Karpas-422 (cell line): Measurements from ENCODE around the gene ZNF646. TPM values are rescaled to one million over a fixed set of nuclear protein-coding genes. Genes with fewer than 3 reads are reported as not detected.

ENCODE experiments used
- DNase-seq: peaks from one replicate; pipeline ENCODE4 v3.0.0-alpha.2; 2015
- H2AFZ ChIP-seq: fragments of 200-600 bp; sonication (generic); 2 replicates; pipeline ENCODE4 v1.6.1; 2014; ENCODE audit warnings: antibody characterized with exemption, low read length, mixed read lengths
- H3K27ac ChIP-seq: fragments of 200-600 bp; sonication (generic); 2 replicates; pipeline ENCODE4 v1.5.1; 2014; ENCODE audit warnings: mild to moderate bottlenecking, low read length, moderate library complexity
- H3K27me3 ChIP-seq: fragments of 200-600 bp; sonication (generic); 2 replicates; pipeline ENCODE4 v1.6.1; 2014; ENCODE audit warnings: low read length, mixed read lengths
- H3K36me3 ChIP-seq: fragments of 200-600 bp; sonication (generic); 2 replicates; pipeline ENCODE4 v1.6.1; 2014; ENCODE audit warnings: low read length, mixed read lengths; ENCODE audit not compliant: insufficient read depth
- H3K4me1 ChIP-seq: fragments of 200-600 bp; sonication (generic); 2 replicates; pipeline ENCODE4 v1.6.1; 2014; ENCODE audit warnings: mild to moderate bottlenecking, low read length, mixed read lengths
- H3K4me2 ChIP-seq: fragments of 200-600 bp; sonication (generic); 2 replicates; pipeline ENCODE4 v1.6.1; 2014; ENCODE audit warnings: low read length, low read depth, mild to moderate bottlenecking; ENCODE audit not compliant: poor library complexity, severe bottlenecking
- H3K4me3 ChIP-seq: fragments of 200-600 bp; sonication (generic); 2 replicates; pipeline ENCODE4 v1.5.1; 2014; ENCODE audit warnings: mild to moderate bottlenecking, antibody characterized with exemption, low read length, mixed read lengths
- H3K79me2 ChIP-seq: fragments of 200-600 bp; sonication (generic); 2 replicates; pipeline ENCODE4 v1.6.1; 2014; ENCODE audit warnings: mild to moderate bottlenecking, low read length, mixed read lengths
- H3K9ac ChIP-seq: fragments of 200-600 bp; sonication (generic); 2 replicates; pipeline ENCODE4 v1.6.0; 2014; ENCODE audit warnings: low read length
- H3K9me2 ChIP-seq: fragments of 200-600 bp; sonication (generic), shearing (Covaris generic); replicated peaks from 2 replicates; pipeline ENCODE4 v1.6.0; 2014; ENCODE audit warnings: mild to moderate bottlenecking, low read length, moderate library complexity; ENCODE audit not compliant: insufficient read depth
- H3K9me3 ChIP-seq: fragments of 300-700, 200-600 bp; sonication (generic); 2 replicates; pipeline ENCODE4 v1.6.1; 2014; ENCODE audit warnings: low read length, mixed read lengths
- H4K20me1 ChIP-seq: fragments of 200-600 bp; sonication (generic); 2 replicates; pipeline ENCODE4 v1.6.1; 2014; ENCODE audit warnings: mild to moderate bottlenecking, antibody characterized with exemption, low read length, low read depth; ENCODE audit not compliant: insufficient read depth
- total RNA-seq: library from RNA; depleted of rRNA; stranded (reverse); fragments of >200 nt; shearing (Covaris generic); gene quantifications from 2 replicates; pipeline ENCODE4 v1.2.3, GENCODE V29; 2014; ENCODE audit warnings: low replicate concordance

Gene ZNF646
- total RNA-seq, 1 experiment from 2014 or later, result 22.0 TPM

- Histone ChIP-seq H3K4me3 (no peak overlapping the region), H3K4me1 (peaks cover 5% of the 10 kb centered on the region), H3K27ac (no peak overlapping the region), H4K20me1 (no peaks in the 10 kb centered on the region), H2AFZ (no peak overlapping the region), H3K27me3 (no peaks in the 10 kb centered on the region), H3K9me3 (no peaks in the 10 kb centered on the region), H3K9me2 (no peaks in the 10 kb centered on the region), H3K36me3 (no peaks in the 10 kb centered on the region), H3K9ac (no peak overlapping the region), H3K4me2 (no peak overlapping the region), H3K79me2 (peaks cover 4% of the 10 kb centered on the region; the same call in 1 of the 2 replicates)
- DNase-seq, result no peak
Observed at GRCh38 chr16:31038993-31039392, 35.2 kb upstream of the ZNF646 start.

- no peak overlapping the region for H2AFZ ChIP-seq
Observed at GRCh38 chr16:31042866-31043265, 31.4 kb upstream of the ZNF646 start.

GRCh38 chr16:31043352-31043751, 30.9 kb upstream of the ZNF646 start:
- Histone ChIP-seq H3K4me2 (no peak overlapping the region), H3K27ac (no peak overlapping the region), H3K9me3 (no peaks in the 10 kb centered on the region)

More at GRCh38 chr16:31042866-31043265, 31.4 kb upstream of the ZNF646 start:
- Histone ChIP-seq H3K9me3 (no peaks in the 10 kb centered on the region), H3K4me2 (no peak overlapping the region), H4K20me1 (no peaks in the 10 kb centered on the region), H3K27ac (no peak overlapping the region), H3K36me3 (no peaks in the 10 kb centered on the region), H3K4me1 (no peaks in the 10 kb centered on the region), H3K4me3 (no peak overlapping the region), H3K9ac (no peak overlapping the region), H3K79me2 (no peaks in the 10 kb centered on the region), H3K9me2 (no peaks in the 10 kb centered on the region), H3K27me3 (no peaks in the 10 kb centered on the region)
- DNase-seq, result no peak

GRCh38 chr16:31043898-31044481, 30.2 kb upstream of the ZNF646 start:
- no peak overlapping the region for H2AFZ ChIP-seq
- no peak overlapping the region for H3K27ac ChIP-seq
- H3K9me2 ChIP-seq, result no peaks in the 10 kb centered on the region
- no peaks in the 10 kb centered on the region for H3K27me3 ChIP-seq
- H3K9ac ChIP-seq, result no peak overlapping the region
- no peaks in the 10 kb centered on the region for H4K20me1 ChIP-seq
- no peak overlapping the region for H3K4me2 ChIP-seq
- H3K79me2 ChIP-seq, result no peaks in the 10 kb centered on the region
- H3K4me3 ChIP-seq, result no peak overlapping the region
- no peaks in the 10 kb centered on the region for H3K4me1 ChIP-seq
- no peaks in the 10 kb centered on the region for H3K36me3 ChIP-seq
- DNase-seq, result no peak
- no peaks in the 10 kb centered on the region for H3K9me3 ChIP-seq

More at GRCh38 chr16:31043352-31043751, 30.9 kb upstream of the ZNF646 start:
- H4K20me1 ChIP-seq, result no peaks in the 10 kb centered on the region
- no peak for DNase-seq
- no peak overlapping the region for H2AFZ ChIP-seq
- no peaks in the 10 kb centered on the region for H3K79me2 ChIP-seq
- no peak overlapping the region for H3K4me3 ChIP-seq
- H3K36me3 ChIP-seq, result no peaks in the 10 kb centered on the region
- no peaks in the 10 kb centered on the region for H3K9me2 ChIP-seq
- no peaks in the 10 kb centered on the region for H3K4me1 ChIP-seq
- H3K27me3 ChIP-seq, result no peaks in the 10 kb centered on the region
- H3K9ac ChIP-seq, result no peak overlapping the region

- H3K36me3 ChIP-seq, result no peaks in the 10 kb centered on the region
- no peaks in the 10 kb centered on the region for H3K79me2 ChIP-seq
- no peak overlapping the region for H3K4me3 ChIP-seq
- H3K27me3 ChIP-seq, result no peaks in the 10 kb centered on the region
- H3K27ac ChIP-seq, result no peak overlapping the region
- H3K4me2 ChIP-seq, result no peak overlapping the region
- H3K4me1 ChIP-seq, result no peaks in the 10 kb centered on the region
- H3K9me2 ChIP-seq, result no peaks in the 10 kb centered on the region
- H4K20me1 ChIP-seq, result no peaks in the 10 kb centered on the region
- H3K9me3 ChIP-seq, result no peaks in the 10 kb centered on the region
- no peak overlapping the region for H3K9ac ChIP-seq
- no peak for DNase-seq
- H2AFZ ChIP-seq, result no peak overlapping the region
Observed at GRCh38 chr16:31050280-31051030, 23.8 kb upstream of the ZNF646 start.

GRCh38 chr16:31052114-31052513, 22.1 kb upstream of the ZNF646 start:
- no peaks in the 10 kb centered on the region for H3K27me3 ChIP-seq
- no peaks in the 10 kb centered on the region for H3K36me3 ChIP-seq
- no peak for DNase-seq
- no peak overlapping the region for H3K4me2 ChIP-seq
- no peaks in the 10 kb centered on the region for H3K9me3 ChIP-seq
- H3K27ac ChIP-seq, result no peak overlapping the region
- no peak overlapping the region for H3K4me3 ChIP-seq
- H3K79me2 ChIP-seq, result no peaks in the 10 kb centered on the region
- no peaks in the 10 kb centered on the region for H3K9me2 ChIP-seq
- no peak overlapping the region for H3K9ac ChIP-seq
- H3K4me1 ChIP-seq, result no peaks in the 10 kb centered on the region
- no peak overlapping the region for H2AFZ ChIP-seq
- no peaks in the 10 kb centered on the region for H4K20me1 ChIP-seq

- H3K9ac ChIP-seq, result no peak overlapping the region
- no peaks in the 10 kb centered on the region for H3K9me2 ChIP-seq
- 0 out of 2 replicates have a peak, but pooled peaks cover under 1% of the 10 kb centered on the region for H3K36me3 ChIP-seq
- no peak overlapping the region for H3K4me3 ChIP-seq
- H3K27me3 ChIP-seq, result no peaks in the 10 kb centered on the region
- H3K79me2 ChIP-seq, result no peaks in the 10 kb centered on the region
- H3K4me1 ChIP-seq, result no peaks in the 10 kb centered on the region
- no peaks in the 10 kb centered on the region for H3K9me3 ChIP-seq
- H3K4me2 ChIP-seq, result no peak overlapping the region
- no peak for DNase-seq
- no peak overlapping the region for H3K27ac ChIP-seq
- no peak overlapping the region for H2AFZ ChIP-seq
- no peaks in the 10 kb centered on the region for H4K20me1 ChIP-seq
Observed at GRCh38 chr16:31055613-31056012, 18.6 kb upstream of the ZNF646 start.

GRCh38 chr16:31061126-31061812, 13.0 kb upstream of the ZNF646 start:
- Histone ChIP-seq H3K79me2 (peaks cover 14% of the 10 kb centered on the region), H3K9me3 (no peaks in the 10 kb centered on the region), H3K27ac (no peak overlapping the region), H3K9me2 (no peaks in the 10 kb centered on the region), H2AFZ (no peak overlapping the region), H4K20me1 (no peaks in the 10 kb centered on the region), H3K4me1 (no peaks in the 10 kb centered on the region), H3K36me3 (0 out of 2 replicates have a peak, but pooled peaks cover 3% of the 10 kb centered on the region), H3K4me2 (no peak overlapping the region), H3K4me3 (no peak overlapping the region), H3K9ac (no peak overlapping the region), H3K27me3 (no peaks in the 10 kb centered on the region)
- DNase-seq, result no peak
